ENCODE data around the gene HBZ. TPM values are rescaled to one million over a fixed set of nuclear protein-coding genes. Genes with fewer than 3 reads are reported as not detected.

Gene HBZ
- total and polyA plus RNA-seq, 2 of the 8 experiments (the other 6 are each of a cell fraction or from before 2014, with no cell fraction given), result 0.12 TPM; not detected in 1

DNA sequence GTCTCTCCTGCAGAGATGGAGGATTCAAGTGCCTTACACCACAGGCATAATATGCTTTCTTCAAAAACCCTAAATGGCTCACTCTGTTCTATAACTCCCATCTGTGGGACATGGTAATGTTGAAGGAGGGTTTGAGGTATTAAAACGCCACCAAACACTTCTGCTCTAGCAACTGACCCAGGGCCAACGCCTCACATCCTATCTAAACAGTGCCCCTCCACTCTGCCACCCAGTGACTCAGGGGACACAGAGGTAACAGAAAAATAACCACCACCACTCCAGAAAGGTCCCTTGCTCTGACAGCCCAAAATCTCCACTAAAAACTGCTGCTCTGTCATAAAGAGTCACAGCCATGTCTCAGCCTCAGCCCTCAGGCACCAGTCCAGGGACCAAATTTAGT lies 31.7 kb upstream of the HBZ start:
- Histone ChIP-seq H4K8ac (ENCODE audit: extremely low read depth, insufficient read depth, low read length) (no peak overlapping the region), H3K23ac (ENCODE audit: insufficient read length) (no peak overlapping the region), H2BK20ac (ENCODE audit: low read length) (no peak overlapping the region), H2BK120ac (replicated peaks; ENCODE audit: low read depth, low read length) (no peak overlapping the region), H3K18ac (ENCODE audit: extremely low read depth, low read length) (no peak overlapping the region), H2BK12ac (ENCODE audit: low read depth, low read length) (no peak overlapping the region), H3K36me3 (ENCODE audit: control insufficient read depth in 2 of 4, insufficient read depth in 4 of 4, low read length in 3 of 4) (peaks cover 0 to 2% (median 0%) of the 10 kb centered on the region in 4 experiments; a peak in 1 of 8 replicates), H4K5ac (ENCODE audit: insufficient read length, low read depth, low read length) (no peak overlapping the region), H2AFZ (ENCODE audit: low read length) (no peak overlapping the region), H3K4me1 (replicated peaks in 1 of 4; ENCODE audit: control insufficient read depth in 3 of 4, insufficient read depth in 4 of 4, low read length in 3 of 4) (peaks cover 0 to 4% (median 1%) of the 10 kb centered on the region in 4 experiments; a peak in 4 of 7 replicates), H3K23me2 (ENCODE audit: low read depth, low read length) (no peaks in the 10 kb centered on the region), H2BK15ac (ENCODE audit: low read length) (no peak overlapping the region), H3K9me3 (ENCODE audit: insufficient read depth in 2 of 2, low read depth in 1 of 2, low read length in 1 of 2) (no peaks in the 10 kb centered on the region), H3K27me3 (replicated peaks in 1 of 4; ENCODE audit: control insufficient read depth in 3 of 4, extremely low read depth in 1 of 4, insufficient read depth in 3 of 4, low read length in 3 of 4) (no peaks in the 10 kb centered on the region), H3K4me2 (ENCODE audit: insufficient read depth in 1 of 2, low read depth in 2 of 2, low read length in 2 of 2) (no peak overlapping the region), H3K79me2 (ENCODE audit: control insufficient read depth in 1 of 2, insufficient read depth in 2 of 2, low read length in 2 of 2) (no peaks in the 10 kb centered on the region), H4K91ac (replicated peaks; ENCODE audit: insufficient read length, low read length) (no peak overlapping the region), H2AK5ac (ENCODE audit: low read depth, low read length) (no peak overlapping the region), H3K79me1 (ENCODE audit: low read depth, low read length) (no peaks in the 10 kb centered on the region), H3K9ac (replicated peaks in 1 of 4; ENCODE audit: extremely low read depth in 1 of 4, low read depth in 3 of 4, low read length in 3 of 4) (no peak overlapping the region), H2BK5ac (ENCODE audit: low read depth, low read length) (no peak overlapping the region), H3K56ac (replicated peaks; ENCODE audit: insufficient read length, low read depth, low read length) (no peak overlapping the region), H3K27ac (ENCODE audit: low read depth, low read length) (no peak overlapping the region), H4K20me1 (replicated peaks in 1 of 2; ENCODE audit: control insufficient read depth in 1 of 2, insufficient read depth in 2 of 2, low read length in 2 of 2) (peaks cover 0 to 16% of the 10 kb centered on the region in 2 experiments), H3K4ac (replicated peaks; ENCODE audit: insufficient read length, low read depth, low read length) (no peak overlapping the region), H3K14ac (ENCODE audit: insufficient read length) (no peak overlapping the region), H3K4me3 (ENCODE audit: extremely low read depth in 1 of 4, insufficient read depth in 2 of 4, low read depth in 3 of 4, low read length in 4 of 4) (no peak overlapping the region)
- DNase-seq (ENCODE audit: low read depth in 1 of 2, low spot score in 2 of 2) (no peak), FAIRE-seq (no peak)
- TF ChIP-seq KDM1A (IDR thresholded peaks at IDR 0.05; ENCODE audit: borderline replicate concordance, low read length) (no peak), CREB1 (IDR thresholded peaks at IDR 0.05) (no peak), RXRA (IDR thresholded peaks at IDR 0.05; ENCODE audit: insufficient read depth, low read depth, low read length) (no peak), POU5F1 (IDR thresholded peaks at IDR 0.05; ENCODE audit: low read depth, low read length) (no peak)
- TF ChIP-seq, protein P1, sequence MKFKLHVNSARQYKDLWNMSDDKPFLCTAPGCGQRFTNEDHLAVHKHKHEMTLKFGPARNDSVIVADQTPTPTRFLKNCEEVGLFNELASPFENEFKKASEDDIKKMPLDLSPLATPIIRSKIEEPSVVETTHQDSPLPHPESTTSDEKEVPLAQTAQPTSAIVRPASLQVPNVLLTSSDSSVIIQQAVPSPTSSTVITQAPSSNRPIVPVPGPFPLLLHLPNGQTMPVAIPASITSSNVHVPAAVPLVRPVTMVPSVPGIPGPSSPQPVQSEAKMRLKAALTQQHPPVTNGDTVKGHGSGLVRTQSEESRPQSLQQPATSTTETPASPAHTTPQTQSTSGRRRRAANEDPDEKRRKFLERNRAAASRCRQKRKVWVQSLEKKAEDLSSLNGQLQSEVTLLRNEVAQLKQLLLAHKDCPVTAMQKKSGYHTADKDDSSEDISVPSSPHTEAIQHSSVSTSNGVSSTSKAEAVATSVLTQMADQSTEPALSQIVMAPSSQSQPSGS (IDR thresholded peaks at IDR 0.05; ENCODE audit: low read length), result no peak
- WGBS, 2 experiments (ENCODE audit: extremely low coverage in 1 of 2, insufficient coverage in 1 of 2, insufficient read length in 1 of 2, insufficient replicate concordance in 2 of 2, low coverage in 1 of 2, low lambda C conversion rate in 2 of 2, missing lambda C conversion rate in 1 of 2), result 87% methylated on average over 2 of the region's 2 CpGs; no CpG with 5 or more reads in 1 of the 2 experiments
- CTCF ChIA-PET (ENCODE audit: partially characterized antibody), result interaction anchor here (1.5 to 5.8 kb wide), 2 partner anchors 22 to 25 kb away, joined by 3 to 43 read pairs; no protein-coding TSS in a partner anchor
- POLR2A ChIA-PET (ENCODE audit: partially characterized antibody), result no interaction called here
